Measurements from ENCODE around the gene KAT6B.
"Not testable (repeated sequence)": the region's sequence is repeated elsewhere in the genome, so short reads cannot be mapped to it uniquely, and the experiment has no call there.

The KAT6B gene

DNA sequence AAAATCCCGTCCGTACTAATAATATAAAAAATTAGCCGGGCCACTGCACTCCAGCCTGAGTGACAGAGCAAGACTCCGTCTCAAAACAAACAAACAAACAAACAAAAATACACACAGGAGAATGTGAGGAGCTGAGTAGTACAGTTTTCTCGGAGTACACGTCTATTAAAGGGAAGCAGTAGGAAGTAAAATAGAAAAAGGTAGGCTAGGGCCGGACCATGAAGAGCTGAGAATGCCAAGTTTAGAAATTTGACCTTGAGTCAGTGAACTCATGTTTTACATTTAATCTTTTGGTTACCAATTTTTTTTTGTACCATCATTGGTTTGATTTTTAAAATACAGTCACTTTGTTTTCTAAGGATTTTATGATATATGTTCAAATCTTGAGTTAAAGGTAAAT is 64.1 kb downstream of the KAT6B start:
- DNase-seq (ENCODE audit: low read depth, low spot score): no peak

DNA sequence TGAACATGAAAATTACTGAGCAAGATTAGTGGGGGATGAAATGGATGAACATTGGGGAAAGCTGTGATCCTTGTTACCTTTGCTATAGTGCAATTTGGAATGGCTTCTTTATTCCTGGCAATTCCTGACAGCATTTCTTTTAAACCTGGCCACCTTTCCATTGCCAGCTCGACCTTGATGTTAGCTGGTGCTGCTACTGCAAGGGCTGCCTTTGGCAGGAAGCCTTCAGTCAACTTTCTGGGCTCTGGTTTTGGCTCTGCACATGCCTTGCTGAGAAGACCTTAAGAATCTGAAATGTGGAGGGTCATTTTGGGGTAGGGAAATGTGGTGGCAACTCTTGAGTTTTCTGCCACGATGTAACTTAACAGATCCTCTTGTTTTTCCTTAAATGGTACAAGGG is 64.7 kb downstream of the KAT6B start:
- DNase-seq (ENCODE audit: low read depth, low spot score): no peak

DNA sequence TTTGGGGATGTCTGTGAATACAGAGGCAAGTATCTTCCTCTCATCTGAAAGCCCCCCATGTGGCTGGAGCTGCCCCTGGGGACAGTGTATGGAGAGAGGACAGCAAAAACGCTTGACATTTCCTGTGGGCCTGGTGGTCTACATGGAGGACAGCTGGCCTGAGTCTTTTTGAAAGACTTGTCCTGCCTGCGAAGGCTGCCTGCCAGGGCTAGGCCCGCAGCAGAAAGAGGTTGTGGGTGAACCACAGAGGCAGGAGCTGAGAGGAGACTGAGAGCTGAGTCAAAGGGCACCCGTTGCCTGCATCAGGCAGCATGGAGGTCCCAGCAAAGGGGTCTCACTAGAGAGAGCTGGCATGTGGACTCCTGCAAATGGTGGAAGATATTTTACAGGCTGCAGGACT is 66.4 kb downstream of the KAT6B start:
- no peak for DNase-seq (ENCODE audit: low read depth, low spot score)

DNA sequence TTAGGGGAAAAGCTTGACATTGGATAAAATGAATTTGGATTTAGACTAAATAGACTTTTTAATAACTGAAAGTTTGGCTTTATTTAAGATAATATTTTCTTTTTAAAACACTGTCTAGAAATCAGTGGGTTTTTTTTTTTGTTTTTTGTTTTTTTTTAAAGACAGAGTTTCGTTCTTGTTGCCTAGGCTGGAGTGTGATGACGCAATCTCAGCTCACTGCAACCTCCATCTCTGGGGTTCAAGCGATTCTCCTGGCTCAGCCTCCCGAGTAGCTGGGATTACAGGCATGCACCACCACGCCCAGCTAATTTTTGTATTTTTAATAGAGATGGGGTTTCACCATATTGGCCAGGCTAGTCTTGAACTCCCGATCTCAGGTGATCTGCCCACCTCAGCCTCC is 66.9 kb downstream of the KAT6B start:
- not testable (repeated sequence) for DNase-seq (ENCODE audit: low read depth, low spot score)

DNA sequence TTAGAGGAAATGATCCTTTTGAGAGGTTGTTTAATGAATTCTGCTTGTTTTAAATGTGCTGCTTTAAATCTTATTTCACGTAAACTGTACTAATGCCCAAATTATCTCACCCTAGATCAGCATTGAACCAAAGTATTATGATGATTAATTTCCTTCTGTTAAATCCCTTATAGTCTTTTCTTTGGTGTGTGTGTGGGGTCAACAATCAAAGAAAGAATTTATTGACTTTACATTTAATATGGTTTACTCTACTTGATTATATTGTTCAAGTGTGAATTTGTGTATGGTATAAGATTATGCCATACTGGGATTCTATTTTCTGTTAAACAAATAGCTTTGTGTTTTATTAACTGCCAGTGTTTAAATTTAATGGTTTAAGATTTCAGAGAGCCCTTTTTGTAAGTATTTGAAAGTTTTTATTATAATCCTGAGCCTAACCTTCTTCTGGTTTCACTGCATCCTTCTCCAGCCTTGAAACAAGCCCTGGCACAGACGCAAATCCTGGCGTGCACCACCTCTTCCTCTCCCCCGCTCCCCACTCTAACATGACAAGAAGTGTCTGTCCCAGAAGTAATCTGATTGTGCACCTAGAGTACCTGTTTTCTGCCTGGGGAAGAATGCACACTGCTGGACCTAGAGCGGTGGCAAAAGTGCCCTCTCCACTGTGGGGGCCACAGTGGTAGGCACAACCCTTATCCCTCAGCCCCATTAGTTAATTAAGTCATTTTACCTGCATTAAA is 70.6 kb downstream of the KAT6B start:
- DNase-seq (ENCODE audit: low read depth, low spot score): no peak

DNA sequence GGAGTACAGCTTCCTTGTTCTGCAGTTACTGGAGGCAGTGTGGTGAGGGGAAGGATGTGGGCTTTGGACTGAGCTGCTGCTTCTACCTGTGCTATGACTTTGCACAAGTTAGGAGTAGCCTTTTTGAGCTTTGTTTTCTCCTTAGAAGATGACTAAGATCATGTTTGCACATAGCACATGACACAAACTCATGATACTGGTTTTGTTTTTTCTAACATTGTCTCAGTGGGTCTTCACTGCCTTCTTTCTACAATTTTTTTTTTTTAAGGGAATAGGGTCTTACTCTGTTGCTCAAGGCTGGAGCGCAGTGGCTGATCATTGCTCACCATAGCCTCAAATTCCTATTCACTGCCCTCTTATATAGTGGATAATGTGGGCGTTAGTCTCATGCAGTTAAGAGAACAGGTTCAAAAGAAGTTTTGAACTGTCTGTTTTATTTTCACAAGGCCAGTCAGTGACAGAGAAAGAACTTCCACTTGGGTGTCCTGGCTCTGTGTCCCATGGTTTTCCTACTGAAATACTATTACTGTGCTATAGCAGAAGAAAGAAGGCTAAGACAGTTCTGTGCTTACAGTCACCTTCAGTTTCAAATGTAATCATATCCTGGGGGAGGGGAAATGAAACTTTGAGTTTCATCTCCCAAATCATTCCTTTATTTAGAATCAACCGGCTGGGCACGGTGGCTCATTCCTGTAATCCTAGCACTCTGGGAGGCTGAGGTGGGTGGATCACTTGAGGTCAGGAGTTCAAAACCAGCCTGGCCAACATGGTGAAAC is 72.0 kb downstream of the KAT6B start:
- DNase-seq (ENCODE audit: low read depth, low spot score): no peak

DNA sequence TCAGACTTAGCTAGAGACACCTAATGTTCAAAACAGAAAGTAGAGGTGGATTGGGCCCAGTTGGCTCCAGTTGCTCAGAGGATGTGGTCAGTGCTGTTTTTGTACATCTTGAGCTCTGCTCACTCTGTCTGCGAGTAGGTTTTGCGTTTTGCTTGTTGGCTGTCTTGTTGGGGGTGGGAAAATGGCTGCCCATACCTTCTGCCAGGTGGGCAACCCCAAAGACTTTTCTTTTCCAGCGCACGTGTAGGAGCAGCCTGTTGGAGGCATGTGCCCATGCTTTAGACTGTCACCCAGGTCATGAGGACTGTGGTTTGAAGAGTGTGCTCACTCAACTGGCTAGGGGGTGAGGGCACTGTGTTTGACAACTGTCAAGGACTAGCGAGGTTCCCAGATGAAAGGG is 73.9 kb downstream of the KAT6B start:
- DNase-seq (ENCODE audit: low read depth, low spot score): no peak

DNA sequence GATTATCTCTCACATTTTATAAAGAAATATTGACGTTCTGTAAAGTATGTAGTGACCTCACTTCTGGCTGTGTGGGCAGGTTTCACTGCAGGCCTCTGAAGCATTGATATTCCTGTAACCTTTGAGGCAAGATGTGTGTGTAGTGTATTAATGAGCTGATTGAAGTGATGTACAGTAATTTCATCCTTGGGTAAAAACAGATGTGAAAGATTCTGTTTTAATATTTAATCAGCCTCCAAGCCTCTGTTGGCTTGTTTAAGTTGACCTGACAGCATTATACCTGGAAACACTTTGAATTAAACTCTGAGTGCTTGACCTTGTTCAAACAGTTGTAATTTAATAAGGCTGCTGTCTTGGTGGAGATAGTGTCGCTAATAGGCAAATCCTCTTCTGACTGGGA is 74.9 kb downstream of the KAT6B start:
- no peak for DNase-seq (ENCODE audit: low read depth, low spot score)

DNA sequence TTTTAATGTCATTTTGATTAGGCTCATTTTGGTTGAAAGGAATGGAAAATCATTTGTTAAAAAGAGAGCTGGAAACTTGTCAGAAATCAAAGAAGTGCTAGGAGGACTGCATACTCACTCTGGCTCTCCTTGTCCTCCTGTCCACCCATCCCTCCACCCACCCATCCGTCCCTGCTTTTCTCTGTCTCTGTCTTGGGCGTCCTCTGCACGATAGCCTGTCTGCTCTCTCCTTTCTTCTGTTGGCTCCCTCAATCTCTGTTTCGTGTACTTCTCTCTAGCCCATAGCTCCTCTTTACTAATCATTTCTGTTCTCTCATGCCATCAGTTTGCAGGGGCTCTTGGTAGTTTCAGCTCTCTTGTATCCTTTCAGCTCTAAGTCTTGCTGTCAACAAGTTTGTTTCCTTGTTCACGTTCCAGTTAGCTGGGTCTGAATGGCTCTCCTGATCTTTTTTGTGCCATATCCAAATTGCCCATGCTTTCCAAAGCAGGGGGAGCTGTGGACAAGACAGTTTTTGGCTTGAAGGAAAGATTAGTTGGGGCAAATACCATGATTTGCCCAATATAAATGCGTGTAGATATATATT is 75.6 kb downstream of the KAT6B start:
- no peak for DNase-seq (ENCODE audit: low read depth, low spot score)

DNA sequence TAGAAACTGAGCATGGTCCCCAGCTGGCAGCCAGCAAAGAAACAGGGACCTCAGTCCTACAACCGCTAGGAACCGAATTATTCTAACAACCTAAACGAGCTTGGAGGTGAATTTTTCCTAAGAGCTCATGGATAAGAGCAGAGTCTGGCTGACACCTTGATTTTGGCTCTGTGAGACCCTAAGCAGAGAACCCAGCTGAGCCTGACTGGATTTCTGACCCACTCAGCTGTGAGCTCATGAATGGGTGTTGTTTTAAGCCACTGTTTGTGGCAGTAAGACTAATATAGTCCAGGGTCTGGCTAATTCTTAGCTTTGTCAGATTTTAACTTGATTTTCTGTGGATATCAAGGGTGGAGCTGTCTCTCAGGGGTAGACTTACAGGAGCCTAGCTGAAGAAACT is 77.1 kb downstream of the KAT6B start:
- no peak for DNase-seq (ENCODE audit: low read depth, low spot score)

DNA sequence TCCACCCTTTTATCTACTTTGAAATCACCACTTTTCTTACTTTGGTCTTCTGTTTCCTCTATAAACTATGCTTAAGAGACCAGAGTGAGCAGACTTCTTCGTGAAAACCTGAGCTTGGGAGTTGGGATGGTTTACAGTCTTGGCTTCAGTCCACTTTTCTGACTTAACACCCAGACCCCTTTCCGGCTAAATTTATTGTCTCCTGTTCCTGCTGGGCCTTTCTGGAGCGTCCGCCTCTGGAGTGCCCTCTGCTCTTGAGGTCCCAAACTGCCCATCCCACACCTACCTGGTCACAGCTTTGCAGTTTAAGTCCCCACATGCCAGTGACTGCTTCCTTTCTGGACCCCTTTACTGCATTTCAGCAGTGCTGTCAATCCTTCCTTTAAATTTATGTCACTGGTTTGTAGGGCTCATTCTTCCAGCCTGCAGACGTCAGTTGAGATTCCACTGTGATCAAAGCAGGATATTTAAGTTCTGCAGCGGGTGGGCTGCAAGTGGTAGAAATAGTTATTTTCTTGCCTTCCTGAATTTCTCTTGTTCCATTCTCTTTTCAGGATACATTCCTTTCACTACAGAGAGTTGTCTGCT is 80.3 kb downstream of the KAT6B start:
- DNase-seq (ENCODE audit: low read depth, low spot score): no peak

DNA sequence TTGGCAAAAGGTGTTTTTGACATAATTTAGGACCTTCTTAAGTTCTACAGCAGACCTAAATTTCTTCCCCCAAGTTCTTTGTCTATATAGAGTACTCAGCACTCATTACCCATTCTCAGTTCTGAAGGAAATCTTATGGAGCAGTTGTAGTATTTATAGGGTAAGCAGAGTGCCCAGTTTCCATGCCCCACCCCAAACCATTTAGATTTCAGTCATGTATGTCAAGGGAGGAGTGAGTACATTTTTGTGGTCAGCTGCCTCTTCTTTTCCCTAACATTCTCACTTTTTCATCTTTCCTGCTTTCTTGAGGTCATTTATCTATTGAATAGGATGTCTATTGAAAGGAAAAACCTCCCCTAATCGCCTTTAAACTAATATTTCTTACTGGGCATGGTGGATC is 83.3 kb downstream of the KAT6B start:
- no peak for DNase-seq (ENCODE audit: low read depth, low spot score)

DNA sequence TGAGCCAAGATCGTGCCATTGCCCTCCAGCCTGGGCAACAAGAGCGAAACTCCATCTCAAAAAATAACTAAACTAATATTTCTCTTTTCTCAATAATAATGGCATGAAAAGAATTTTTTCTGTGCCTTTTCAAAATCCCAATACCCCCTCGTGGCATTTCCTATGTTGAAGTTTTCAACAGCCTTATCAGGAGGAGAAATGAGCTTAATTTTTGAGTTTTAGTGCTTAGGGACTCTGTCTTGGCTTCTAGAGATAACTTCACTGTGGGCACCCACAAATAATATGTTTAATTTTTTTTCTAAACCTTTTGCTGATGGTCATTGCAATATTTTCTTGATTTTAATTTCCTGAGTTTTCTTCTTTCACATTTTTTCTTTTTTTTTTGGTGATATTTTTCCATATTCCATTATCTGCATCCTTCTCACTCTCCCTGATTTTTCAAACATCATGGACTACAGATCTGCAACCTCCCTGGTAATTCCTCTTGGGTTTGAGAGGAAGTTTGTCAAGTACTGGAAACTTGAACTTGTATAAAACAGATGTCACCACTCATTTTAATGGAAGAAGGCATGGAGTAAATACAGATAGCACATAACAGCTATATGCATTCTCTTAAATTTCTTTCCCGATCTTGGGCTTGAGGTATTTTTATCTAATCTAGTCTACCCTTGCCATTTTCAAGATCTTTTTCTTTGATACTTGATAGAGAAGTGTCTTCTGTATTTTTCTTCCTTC is 84.0 kb downstream of the KAT6B start:
- no peak for DNase-seq (ENCODE audit: low read depth, low spot score)

DNA sequence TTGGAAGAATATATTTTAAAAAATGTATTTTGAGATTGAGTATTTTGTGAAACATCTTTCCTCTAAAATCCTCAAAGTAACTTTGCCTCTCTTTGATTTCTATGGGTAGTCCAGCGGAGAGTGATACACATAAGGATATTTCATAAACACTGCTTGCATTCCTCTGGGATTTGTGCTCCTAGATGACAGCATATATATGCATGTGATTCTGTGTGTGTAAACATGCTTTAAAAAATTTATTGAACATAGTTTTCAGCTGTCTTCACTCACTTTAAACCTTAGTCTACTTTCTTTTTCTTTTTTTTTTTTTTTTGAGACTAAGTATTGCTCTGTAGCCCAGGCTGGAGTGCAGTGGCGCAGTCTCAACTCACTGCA is 84.6 kb downstream of the KAT6B start:
- no peak for DNase-seq (ENCODE audit: low read depth, low spot score)

DNA sequence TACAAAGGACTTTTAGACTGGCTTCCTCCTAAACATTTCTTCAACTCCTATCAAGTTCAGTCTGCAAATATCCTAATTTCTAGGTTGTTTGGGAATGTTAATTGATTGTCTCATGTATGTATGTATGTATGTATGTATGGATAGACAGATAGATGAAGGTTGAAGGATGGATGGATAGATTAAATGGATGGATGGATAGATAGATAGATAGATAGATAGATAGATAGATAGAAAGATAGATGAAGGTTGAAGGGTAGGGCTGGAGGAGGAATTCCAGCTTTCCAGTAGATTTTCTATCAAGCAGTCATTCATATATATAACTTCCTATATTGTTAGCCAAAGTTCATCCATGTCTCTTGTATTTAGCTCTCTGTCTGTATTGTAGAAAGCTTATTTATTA is 85.8 kb downstream of the KAT6B start:
- DNase-seq (ENCODE audit: low read depth, low spot score): no peak

DNA sequence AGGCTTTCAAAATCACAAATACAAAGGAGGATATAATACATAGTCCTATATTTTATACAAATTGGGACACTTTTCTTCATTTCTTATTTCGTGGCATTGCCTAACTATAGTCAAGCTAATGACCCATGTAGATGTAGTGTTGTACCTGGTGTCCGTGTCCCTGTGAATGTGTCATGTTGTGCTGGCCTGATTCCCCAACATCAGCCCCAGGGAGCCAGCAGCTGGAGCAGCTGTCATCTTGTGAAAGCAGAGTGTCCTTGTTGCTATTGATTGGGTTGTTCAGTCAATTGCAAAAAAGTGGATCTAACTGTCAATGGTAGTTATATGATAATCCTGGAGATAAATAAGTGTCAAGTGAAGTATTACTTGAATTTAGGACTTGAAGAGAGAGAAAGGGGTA is 86.3 kb downstream of the KAT6B start:
- no peak for DNase-seq (ENCODE audit: low read depth, low spot score)

DNA sequence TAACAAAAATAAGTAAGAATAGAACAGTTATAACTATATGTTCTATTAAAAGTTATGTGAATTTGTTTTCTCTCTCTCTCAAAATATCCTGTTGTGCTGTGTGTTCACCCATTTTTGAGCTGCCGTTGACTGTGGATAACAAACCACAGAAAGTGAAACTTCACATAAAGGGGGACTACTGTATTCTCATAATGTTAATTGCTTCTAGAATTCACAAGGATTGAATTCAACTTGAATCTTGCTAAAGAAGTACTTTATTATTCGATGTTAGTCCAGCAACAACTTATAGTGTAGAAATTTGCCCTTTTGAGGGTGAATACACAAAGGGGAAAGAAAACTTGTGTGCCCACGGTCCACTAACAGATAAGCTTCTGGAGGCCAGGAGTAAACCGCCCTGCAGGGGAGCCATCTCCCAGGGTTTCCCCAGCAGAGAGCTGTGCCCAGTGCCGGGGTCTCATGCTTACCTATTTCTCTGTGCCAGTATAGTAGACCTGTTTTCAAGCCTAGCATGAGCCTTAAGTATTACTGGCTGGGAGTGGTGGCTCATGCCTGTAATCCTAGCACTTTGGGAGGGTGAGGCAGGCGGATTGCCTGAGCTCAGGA is 87.1 kb downstream of the KAT6B start:
- no peak for DNase-seq (ENCODE audit: low read depth, low spot score)

DNA sequence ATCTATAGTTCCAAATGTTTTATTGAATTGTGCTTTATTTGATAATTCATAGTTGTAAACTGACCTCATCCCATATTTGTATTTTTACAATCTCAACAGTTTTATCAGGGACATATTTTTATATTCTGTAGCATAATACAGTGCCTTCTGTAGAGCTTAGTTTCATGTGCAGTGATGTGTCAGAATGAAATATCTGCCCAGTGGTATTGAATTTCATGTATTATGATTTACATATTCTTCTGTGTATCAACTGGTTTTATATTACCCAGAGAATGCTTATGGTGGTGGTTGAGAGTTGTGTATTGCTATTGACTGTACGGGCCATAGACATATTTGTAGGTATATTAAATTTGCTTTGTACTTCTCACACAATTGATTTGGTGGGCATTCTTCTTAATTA is 89.9 kb downstream of the KAT6B start:
- no peak for DNase-seq (ENCODE audit: low read depth, low spot score)

DNA sequence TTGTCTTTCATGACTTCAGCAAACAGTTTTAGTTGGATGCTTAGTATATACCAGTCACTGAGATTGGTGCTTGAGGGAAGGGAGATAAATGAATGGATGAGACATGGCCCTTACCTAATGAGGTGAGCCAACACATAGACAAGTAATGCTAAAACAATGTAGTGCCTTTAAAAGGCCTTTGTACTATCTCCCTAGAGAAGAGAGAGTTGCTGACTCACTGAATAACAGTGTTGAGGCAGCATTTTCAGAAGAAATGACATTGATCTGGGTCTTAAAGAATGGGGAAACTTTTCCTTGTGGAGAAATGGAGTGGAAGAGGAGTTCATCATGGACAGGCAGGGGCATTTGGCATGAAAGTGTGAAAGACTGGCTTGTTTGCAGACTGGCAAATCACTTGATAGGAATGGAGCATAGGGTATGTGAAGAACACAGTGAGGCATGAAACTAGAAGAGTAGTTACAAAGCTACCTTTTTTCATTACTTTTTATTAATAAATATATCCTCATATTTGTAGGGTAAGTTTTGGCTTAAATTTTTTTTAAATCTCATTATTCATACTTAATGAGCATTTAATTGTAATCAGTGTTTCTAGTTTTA is 91.2 kb downstream of the KAT6B start:
- no peak for DNase-seq (ENCODE audit: low read depth, low spot score)

DNA sequence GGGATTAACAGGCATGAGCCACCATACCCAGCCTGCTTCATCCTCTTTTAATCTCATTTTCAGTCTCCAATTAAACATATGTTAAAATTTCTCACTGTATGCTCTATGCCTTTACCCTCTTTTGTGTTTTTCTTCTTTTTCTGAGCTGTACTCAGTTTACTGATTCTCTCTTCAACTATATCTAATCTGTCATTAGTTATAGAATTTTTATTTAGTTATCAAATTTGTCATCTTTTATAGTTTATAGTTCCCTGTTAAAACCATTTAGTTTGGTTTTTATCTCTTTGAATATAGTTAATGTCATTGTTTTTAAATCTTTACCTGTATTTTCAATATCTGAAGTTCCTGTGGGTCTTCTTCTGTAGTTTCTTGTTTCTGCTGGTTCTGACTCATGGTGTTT is 93.3 kb downstream of the KAT6B start:
- DNase-seq (ENCODE audit: low read depth, low spot score): no peak

DNA sequence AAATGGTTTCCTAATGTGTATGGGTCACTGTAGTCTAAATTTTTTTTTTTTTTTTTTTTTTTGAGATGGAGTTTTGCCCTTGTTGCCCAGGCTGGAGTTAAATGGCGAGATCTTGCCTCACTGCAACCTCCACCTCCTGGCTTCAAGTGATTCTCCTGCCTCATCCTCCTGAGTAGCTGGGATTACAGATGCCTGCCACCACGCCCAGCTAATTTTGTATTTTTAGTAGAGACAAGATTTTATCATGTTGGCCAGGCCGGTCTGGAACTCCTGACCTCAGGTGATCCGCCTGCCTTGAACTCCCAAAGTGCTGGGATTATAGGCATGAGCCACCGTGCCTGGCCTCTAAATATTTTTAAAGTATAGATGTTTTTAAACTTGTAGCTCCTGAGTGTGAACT is 94.7 kb downstream of the KAT6B start:
- not testable (repeated sequence) for DNase-seq (ENCODE audit: low read depth, low spot score)

All from ELF-1 (cell line).